Right lobe of liver (tissue), 4 donors: ENCODE results near the gene DDX6.

Experiments
- CTCF ChIP-seq, 4 donors: fragments of 200-600 bp in 3 of 4; fragments of 450-650 bp in 1 of 4; IDR thresholded peaks; one replicate each; pipeline versions ENCODE4 v1.5.1 to v1.8.0; 2016 to 2022; ENCODE audit warnings: antibody characterized with exemption in 4 of 4, mild to moderate bottlenecking in 2 of 4
- POLR2A ChIP-seq: fragments of 450-650 bp; IDR thresholded peaks from one replicate; pipeline ENCODE4 v1.6.1; 2017; ENCODE audit warnings: antibody characterized with exemption, mild to moderate bottlenecking
- donor health status: DM: no; HTN: no; CAD: no.
- donor health status: DM: no; HTN: no; CAD: no.
- donor health status: DM: no; HTN: yes; CAD: no.

- TF ChIP-seq CTCF (IDR thresholded peaks at IDR 0.05), result no peak
- no peak for TF ChIP-seq POLR2A
These were observed 29.7 kb upstream of the DDX6 start for GRCh38 chr11:118820412-118821357.
